GM18861 (cell line): ENCODE results near the gene SCAMP5.

Experiments
- ATAC-seq: cut with Tn5 transposase; IDR thresholded peaks from one replicate; pipeline ENCODE4 v1.9.1; 2021; ENCODE audit not compliant: unreplicated experiment

SCAMP5 gene

DNA sequence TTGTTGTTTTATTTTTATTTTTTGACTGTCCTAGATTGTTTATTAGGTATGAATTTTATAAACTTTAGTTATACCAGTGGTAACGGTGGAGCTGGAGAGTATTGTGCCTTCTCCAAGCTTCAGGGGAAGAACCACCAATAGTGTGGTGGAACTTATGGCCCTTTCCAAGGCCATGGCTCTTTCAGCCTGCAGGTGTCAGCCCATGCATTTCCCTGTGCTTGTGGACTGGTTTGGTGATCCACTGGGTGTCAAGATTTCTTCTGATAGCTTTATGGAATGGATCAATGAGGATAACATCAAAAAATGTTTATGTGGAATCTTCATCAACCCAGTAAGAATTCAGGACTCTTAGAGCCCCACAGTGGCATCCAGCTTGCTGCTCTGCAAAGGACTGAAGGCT, 19.2 kb upstream of the SCAMP5 start:
- ATAC-seq: no peak

DNA sequence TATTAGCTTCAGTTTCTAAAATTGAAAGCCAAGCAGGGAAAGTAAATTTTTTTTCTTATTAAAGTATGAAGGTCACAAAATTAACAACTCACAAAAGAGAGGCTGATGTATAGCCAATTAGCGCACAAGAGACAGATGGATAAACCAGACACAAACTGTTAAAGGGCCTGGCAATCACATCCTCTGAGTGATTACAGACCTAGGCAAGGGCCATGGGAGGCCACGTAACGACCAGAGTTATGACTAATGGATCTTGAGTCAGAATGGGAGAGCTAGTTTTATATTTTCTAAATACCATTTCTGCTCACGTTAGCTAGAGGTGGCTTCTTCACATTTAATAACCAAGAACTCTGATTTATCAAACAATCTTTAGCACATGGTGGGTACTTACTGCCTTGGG, 17.8 kb upstream of the SCAMP5 start:
- ATAC-seq: no peak

DNA sequence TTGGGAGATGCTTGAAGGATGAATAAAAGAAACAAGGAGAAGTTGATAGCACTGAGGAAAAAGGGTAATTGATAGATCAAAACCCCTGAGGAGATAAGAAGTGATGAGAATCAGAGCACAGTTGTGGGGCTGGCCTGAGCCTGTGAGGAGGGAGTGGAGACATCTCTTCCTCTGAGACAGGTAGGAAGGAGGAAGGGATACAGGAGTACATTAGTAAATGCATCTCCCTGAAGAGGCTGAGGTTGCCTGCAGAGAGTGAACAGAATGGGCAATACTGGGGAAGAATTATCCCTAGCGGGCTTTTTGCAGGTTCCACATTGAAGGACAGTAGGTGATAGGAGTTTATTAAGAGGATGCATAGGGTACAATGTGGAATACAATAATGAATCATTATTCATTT, 17.3 kb upstream of the SCAMP5 start:
- no peak for ATAC-seq

DNA sequence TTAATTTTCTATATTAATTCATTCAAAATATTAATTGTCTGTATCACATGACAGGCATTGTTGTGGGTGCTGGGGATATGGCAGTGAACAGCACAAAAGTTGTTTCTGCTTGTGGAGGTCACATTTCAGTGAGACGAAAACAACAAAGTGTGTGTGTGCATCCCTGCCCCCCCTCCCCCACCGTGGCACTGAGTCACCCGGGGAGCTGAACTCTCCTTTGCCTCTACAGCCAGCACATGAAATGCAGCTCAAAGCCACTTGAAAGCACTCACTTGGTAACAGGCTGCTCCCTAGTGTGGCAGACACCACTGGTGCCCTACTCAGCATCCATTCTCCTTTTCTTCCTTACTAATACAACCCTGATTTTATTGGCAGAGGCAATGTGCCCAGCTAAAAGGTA, 16.9 kb upstream of the SCAMP5 start:
- no peak for ATAC-seq

DNA sequence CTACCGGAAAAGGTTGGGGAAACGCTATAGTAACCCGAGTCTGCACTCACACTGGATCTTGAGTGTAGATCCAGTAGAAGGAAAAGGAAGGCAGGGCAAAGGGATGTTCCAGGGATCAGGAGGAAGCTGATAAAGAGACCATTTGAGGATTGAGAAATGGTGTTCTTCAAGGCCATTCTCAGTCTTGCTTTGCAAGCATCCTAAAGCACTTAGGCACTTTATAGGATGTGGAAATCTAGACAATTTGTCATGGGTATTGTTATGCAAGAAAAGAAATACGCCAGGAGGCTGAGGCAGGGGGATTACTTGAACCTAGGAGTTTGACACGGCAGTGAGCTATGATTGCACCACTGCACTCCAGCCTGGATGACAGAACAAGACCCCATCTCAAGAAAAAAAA, 13.2 kb upstream of the SCAMP5 start:
- ATAC-seq: no peak

DNA sequence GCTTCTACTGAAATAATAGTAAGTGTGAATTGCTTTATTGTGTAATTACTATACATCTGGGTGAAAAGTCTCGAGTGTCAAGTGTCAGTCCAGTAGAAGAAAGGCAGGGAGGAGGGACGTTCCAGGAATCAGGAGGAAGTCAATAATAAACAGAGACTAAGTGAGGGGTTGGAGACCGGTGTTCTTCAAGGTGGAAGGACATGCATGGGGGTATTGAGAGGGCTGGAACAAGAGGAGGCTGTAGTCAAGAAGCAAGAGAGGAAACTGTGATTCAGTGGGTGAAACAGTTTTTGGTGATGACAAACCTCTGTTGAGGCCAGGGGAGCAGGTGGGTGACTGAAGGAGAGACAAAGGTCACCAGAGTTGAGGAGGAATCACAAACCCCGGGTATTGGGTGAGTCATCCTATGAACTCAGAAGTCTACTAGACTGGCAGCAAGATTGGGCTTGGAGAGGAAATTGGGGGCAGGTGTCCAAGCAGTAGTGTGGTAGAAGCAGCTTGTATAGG, 11.6 kb upstream of the SCAMP5 start:
- peak; percentile 52 for ATAC-seq

DNA sequence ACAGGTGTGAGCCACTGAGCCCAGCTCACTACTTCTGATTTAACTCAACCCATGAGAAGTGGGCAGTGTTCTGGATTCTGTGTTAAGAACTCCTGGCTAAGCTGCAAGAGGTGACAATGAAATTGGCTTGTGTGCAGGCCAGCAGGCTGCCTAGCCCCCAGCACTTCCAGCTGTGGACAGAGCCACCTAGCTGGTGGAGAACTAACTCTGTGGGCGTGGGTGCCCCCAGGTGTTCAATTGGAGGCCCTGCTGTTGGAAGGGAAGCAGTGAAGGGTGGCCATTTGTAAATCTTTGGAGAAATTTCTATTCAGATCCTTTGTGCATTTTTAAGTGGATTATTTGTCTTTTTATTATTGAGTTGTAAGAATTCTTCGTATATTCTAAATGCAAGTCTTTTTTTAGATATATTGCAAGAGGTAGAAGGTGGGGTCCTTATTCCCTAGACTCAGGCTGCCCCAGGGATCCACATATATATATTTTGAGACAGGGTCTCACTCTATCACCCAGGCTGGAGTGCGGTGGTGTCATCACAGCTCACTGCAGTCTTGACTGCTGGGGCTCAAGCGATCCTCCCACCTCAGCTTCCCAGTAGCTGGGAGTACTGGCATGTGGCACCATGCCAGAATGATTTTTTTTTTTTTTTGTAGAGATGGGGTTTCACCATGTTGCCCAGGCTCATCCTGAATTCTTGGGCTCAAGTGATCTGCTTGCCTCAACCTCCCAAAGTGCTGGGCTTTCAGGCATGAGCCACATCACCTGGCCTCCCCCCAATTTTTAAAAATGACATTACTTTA, 7.2 kb upstream of the SCAMP5 start:
- ATAC-seq: no peak

DNA sequence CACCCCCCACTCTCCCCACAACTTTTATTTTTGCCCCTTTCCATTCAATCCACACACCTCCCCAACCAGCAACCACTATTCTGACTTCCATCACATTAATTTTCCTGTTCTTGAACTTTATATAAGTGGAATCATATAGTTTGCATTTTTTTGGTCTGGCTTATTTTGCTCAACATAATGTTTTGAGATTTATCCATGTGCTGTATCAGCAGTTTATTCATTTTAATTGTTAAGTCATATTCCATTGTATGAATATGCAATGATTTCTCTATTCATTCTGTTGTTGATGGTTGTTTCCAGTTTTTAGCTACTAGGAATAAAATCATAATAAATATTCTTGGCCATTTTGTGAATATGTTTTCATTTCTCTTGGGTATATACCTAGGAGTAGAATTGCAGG, 5.8 kb upstream of the SCAMP5 start:
- no peak for ATAC-seq

DNA sequence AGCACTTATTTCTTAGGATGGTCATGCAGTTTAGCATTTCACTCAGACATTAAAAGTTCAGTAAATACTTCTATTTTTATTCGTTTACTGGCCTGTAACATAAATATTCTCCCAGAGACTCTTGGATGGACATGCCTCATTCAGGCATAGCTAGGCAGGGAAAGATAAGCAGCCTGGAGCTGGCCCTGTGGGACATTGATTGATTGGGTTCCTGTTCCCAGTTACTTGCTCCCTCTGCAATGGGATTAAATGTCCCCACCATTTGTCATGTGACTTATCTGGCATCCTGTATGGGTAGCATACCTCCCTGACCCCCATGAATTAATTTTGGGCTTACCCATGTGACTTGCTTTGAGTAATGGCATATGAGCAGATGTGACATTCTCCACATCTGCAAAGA, 2.7 kb upstream of the SCAMP5 start:
- ATAC-seq: no peak

DNA sequence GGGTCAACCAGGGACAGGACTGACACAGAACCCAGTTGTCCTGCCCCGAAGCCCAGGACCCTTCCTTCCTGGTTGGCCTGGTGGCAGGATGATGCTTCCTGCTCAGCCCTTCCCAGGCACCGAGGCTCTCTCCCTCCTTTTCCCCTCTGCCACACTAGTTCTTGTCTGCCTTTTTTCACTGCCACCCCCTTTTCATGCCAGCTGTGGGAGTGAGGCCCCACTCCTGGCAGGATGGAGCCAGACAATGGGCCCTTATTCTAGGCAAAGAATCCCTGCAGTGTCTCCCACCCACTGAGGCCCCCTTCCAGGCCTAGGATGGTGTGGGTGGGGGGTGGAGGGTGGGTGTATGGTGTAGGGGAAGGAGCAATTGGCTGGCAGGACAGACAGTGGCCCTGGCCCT, 1.1 kb upstream of the SCAMP5 start:
- no peak for ATAC-seq

DNA sequence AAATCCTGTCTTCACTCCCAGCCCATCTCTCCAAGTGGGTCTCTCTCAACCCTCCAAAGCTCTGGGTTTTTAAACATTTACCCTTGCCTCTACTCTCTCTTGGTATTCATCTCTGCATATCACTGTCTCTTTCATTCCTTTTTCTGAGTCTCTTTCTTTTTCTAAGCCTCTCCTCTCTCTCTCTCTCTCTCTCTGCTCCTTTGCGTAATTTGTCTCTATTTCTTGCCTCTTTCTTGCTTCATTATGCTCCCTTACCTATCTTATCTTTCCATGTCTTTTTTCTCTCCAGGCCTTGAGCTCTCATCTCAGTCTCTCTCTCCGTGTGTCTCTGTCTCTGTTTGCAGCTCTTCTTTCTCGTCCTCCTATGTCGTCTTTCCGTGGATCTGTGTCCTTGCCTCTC, 678 bp upstream of the SCAMP5 start:
- no peak for ATAC-seq

DNA sequence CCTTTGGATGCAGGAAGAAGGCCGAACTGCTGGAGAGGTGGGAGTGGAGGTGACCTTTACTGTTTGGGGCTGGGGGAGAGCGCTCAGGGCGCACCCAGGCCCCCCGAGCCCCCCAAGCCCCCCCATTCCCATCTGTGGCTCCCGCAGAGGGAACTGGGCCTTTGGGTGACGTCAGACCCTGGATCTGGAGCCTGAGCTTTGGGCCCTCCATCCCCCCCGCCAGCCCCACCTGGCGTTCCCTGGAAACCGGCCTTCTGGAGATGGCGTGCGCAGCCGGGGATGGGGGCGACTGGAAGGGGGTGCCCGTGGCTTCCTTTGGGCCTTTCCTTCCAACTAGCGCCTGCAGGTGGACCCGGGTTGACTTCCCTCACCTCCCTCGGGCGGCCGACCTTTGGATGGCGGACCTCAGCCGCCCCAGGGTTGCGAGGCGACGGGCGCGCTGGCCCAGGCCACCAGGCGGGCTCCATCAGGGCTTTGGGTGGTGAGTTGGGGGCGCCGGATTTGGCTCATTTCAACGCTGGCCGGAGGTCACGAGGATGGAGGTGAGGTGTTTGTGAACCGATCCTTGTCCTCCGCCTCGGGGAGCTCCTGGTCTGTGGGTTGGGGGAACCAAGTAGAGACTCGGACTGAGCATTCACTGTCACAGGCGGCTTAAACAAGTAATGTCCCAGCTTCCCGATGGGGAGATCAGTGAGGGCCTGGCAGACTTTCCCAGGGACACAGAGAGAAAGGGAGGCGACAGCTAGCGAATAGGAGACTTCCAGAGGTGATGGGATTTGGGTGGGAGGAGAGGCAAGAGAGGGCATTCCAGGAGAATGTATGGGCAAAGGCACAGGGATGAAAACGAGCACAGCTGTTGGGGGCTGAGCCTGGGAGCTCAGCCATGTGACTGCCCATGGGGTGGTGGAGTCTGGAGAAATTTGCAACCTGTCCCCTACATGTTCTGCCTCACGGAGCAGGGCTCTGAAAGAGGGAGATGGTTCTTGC, 709 bp downstream of the SCAMP5 start:
- ATAC-seq: no peak

DNA sequence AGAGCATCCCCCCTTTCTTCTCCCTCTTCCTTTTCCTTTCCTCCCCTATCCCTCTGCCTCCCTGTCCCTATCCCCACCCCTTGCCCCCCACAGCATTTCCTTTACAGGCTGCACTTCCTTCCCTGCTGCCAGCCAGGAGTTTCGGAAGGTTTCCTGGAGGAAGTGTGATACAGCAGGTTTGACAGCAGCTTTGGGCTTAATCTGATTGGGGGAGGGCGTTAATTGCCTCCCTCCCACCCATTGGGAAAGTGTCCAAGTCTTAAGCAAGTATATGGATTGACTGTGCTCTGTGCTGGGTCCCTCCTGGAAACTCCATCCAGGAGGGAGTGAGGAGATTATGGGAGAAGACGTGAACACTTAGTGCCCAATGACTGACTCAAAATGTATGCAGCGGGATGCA, 1.8 kb downstream of the SCAMP5 start:
- ATAC-seq: no peak

DNA sequence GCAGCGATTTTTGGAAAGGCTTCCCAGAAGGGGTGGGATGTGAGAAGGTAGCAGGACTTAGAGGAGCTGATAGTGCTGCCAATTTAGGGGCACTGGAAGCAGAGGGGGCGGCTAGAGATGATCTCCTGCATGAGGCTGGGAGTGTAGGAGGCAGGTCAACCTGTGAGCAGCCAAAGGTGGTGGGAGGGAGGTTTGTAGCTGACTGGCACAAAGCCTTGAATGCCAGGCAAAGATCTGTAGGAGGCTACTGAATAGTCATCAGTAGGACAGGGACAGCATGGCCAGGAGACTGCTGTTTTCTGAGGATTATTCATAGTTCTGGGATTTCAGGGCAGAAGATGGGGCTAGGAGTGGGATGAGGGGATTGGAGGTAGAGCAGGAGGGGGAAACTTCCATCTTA, 2.2 kb downstream of the SCAMP5 start:
- ATAC-seq: no peak

DNA sequence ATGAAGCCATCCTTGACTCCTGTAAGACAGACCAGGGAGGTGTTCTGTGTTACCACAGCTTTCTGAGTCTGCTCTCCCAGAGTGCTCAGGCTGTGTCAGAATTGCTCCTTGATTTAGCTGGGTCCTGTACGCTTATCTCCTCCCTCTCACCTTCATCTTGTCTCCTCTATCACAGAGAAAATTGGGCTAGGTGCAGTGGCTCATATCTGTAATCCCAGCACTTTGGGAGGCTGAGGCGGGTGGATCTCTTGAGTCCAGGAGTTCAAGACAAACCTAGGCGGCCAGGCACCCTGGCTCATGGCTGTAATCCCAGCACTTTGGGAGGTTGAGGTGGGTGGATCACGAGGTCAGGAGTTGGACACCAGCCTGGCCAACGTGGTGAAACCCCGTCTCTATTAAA, 5.9 kb downstream of the SCAMP5 start:
- ATAC-seq: no peak

DNA sequence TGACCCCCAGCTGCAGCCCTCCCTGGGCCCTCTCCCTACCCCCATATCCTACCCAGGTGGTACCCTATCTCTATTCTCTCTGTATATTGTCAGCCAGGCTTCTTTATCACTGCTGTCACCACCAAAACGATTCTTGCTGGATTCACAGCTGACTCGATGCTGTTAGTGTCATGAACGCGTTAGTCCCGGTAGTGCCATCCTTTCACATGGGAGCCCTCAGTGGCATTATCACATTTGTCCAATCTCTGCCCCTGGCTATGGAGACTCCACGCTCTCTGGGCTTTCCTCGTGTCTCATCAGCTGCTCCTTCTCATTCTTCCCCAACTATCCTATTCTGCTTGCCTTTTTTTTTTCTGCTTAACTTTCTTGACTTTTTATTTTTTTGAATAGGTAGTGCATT, 7.0 kb downstream of the SCAMP5 start:
- no peak for ATAC-seq

DNA sequence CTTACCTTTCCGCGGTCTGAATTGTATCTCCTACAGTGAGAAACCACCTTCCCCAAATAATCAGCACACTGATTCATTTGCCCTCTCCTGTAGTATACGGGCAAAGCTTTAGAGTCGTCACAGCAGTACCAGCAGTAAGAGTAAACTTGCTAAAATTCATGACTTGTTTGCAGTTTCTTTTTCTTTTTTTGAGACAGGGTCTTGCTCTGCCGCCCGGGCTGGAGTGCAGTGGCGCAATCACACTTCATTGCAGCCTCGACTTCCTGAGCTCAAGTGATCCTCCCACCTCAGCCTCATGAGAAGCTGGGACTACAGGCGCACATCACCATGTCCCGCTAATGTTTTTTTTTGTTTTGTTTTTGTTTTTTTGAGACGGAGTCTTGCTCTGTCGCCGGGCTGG, 11.9 kb downstream of the SCAMP5 start:
- ATAC-seq: no peak

DNA sequence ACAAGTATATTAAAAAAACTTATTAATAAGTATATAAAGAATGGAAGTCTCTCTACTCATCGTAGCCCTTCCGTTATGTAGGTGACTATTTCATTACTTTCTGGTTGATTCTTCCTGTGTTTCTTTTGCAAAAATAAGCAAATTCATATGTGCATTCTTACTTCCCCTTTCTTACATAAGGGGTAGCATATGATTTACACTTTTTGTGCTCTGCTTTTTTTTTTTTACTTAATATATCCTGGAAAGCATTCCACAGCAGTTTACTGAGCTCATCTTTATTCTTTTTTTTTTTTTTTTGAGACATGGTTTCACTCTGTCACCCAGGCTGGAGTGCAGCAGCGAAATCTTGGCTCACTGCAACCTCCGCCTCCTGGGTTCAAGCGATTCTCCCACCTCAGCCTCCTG, 12.9 kb downstream of the SCAMP5 start:
- peak; percentile 32 for ATAC-seq

DNA sequence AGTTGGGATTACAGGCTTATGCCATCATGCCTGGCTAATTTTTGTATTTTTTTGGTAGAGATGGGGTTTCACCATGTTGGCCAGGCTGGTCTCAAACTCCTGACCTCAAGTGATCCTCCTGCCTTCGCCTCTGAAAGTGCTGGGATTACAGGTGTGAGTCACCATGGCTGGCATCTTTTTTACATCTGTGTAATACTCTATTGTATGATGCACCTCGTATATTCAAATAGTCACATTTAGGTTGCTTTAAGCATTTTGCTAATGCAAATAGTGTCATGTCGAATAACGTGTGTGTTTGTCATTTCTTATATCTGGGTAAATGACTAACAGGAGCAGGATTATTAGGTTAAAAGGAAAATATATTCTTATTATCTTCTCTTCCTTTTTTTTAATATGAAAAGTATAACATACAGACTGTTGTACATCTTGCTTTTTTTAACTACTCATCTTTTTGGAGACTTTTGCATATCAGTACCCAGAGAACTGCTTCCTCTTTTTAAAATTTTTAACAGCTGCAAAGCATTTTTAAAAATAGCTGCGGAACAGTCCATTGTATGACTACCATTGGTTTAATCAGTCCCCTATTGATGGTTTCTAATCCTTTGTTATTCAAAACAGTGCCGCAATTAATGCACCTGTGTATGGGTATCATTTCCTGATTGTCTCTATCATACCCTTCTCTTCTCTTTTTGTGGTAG, 13.4 kb downstream of the SCAMP5 start:
- ATAC-seq: peak; percentile 85

DNA sequence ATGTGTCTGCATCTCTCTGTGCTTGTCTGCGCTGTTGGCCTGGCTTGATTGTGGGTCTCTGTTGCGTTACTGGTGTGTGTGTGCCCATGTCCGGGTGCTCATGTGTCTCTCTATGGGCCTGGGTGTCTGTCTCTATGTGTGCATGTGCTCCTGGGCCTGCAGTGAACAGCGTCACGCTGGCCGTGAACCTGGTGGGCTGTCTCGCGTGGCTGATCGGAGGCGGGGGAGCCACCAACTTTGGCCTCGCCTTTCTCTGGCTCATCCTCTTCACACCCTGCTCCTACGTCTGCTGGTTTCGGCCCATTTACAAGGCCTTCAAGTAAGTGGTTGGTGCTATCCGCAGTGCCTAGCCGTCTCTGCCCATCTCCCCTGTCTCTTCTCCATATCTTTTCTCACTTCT, 21.1 kb downstream of the SCAMP5 start:
- no peak for ATAC-seq

DNA sequence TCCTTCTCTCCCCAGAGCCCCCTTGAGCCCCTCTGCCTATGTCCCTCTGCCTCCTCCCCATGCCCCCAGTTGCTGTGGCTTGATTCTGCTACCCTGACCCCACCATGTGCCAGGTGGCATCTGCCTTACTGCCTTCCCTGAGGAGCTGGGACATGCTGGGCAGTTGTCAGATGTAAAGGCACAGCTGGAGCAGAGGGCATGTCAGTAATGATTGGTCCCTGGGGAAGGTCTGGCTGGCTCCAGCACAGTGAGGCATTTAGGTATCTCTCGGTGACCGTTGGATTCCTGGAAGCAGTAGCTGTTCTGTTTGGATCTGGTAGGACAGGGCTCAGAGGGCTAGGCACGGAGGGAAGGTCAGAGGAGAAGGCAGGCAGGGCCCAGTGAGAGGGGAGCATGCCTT, 24.6 kb downstream of the SCAMP5 start:
- no peak for ATAC-seq
